Keratinocyte (primary cell): ENCODE measurements around the gene SMYD2. TPM values are rescaled to one million over a fixed set of nuclear protein-coding genes. Genes with fewer than 3 reads are reported as not detected.

ENCODE experiments used
- DNase-seq: peaks from one replicate; pipeline ENCODE4 v3.0.0-alpha.2; 2011; ENCODE audit warnings: low read depth, missing footprints, low spot score
- FAIRE-seq: peaks from 2 replicates; lab custom pipeline; 2011; peaks lifted over from hg19 to GRCh38; lab: Jason Lieb, UNC
- H2AFZ ChIP-seq: 2 replicates; pipeline ENCODE4 v1.6.0; 2012; ENCODE audit warnings: low read length, control low read depth, inconsistent platforms; ENCODE audit not compliant: control insufficient read depth
- H3K27ac ChIP-seq: 2 replicates; pipeline ENCODE4 v1.5.1; 2011; ENCODE audit warnings: low read length; ENCODE audit not compliant: control insufficient read depth, insufficient read depth
- H3K27me3 ChIP-seq: 3 replicates; pipeline ENCODE4 v1.6.0; 2011; ENCODE audit warnings: low read length; ENCODE audit not compliant: control insufficient read depth, insufficient read depth; ENCODE audit errors: extremely low read depth
- H3K36me3 ChIP-seq, 2 experiments: 2 replicates in 1 of 2; 3 replicates in 1 of 2; pipeline ENCODE4 v1.5.1; 2011; ENCODE audit warnings: low read length in 2 of 2, mild to moderate bottlenecking in 1 of 2; ENCODE audit not compliant: control insufficient read depth in 2 of 2, insufficient read depth in 2 of 2; ENCODE audit errors: extremely low read depth in 1 of 2
- H3K4me1 ChIP-seq: 3 replicates; pipeline ENCODE4 v1.5.1; 2011; ENCODE audit warnings: low read length; ENCODE audit not compliant: control insufficient read depth, insufficient read depth; ENCODE audit errors: extremely low read depth
- H3K4me2 ChIP-seq: 3 replicates; pipeline ENCODE4 v1.6.0; 2011; ENCODE audit warnings: low read depth, low read length; ENCODE audit not compliant: control insufficient read depth, insufficient read depth; ENCODE audit errors: extremely low read depth
- H3K4me3 ChIP-seq, 3 experiments: fragments of 200-600 bp in 1 of 3; sonication (generic) in 1 of 3; 2 replicates in 2 of 3; 3 replicates in 1 of 3; pipeline ENCODE4 v1.5.1; 2011 to 2016; ENCODE audit warnings: low read length in 3 of 3, mild to moderate bottlenecking in 3 of 3, control low read depth in 2 of 3, inconsistent platforms in 1 of 3, low read depth in 1 of 3, mixed read lengths in 1 of 3, mixed run types in 1 of 3, moderate library complexity in 1 of 3; ENCODE audit not compliant: control insufficient read depth in 2 of 3, insufficient read depth in 2 of 3; ENCODE audit errors: extremely low read depth in 1 of 3
- H3K79me2 ChIP-seq: 2 replicates; pipeline ENCODE4 v1.6.0; 2012; ENCODE audit warnings: low read length; ENCODE audit not compliant: control insufficient read depth, insufficient read depth
- H3K9ac ChIP-seq: 3 replicates; pipeline ENCODE4 v1.6.0; 2011; ENCODE audit warnings: low read length; ENCODE audit not compliant: control insufficient read depth, insufficient read depth; ENCODE audit errors: extremely low read depth
- H3K9me1 ChIP-seq: 3 replicates; pipeline ENCODE4 v1.6.0; 2011; ENCODE audit warnings: low read length; ENCODE audit not compliant: control insufficient read depth, insufficient read depth; ENCODE audit errors: extremely low read depth
- H3K9me3 ChIP-seq: 2 replicates; pipeline ENCODE4 v1.5.1; 2012; ENCODE audit warnings: low read depth, low read length; ENCODE audit not compliant: control insufficient read depth
- H4K20me1 ChIP-seq: 3 replicates; pipeline ENCODE4 v1.6.0; 2011; ENCODE audit warnings: low read length; ENCODE audit not compliant: control insufficient read depth, insufficient read depth; ENCODE audit errors: extremely low read depth
- CTCF ChIP-seq, 3 experiments: IDR thresholded peaks in 1 of 3; conservative IDR thresholded peaks in 1 of 3; optimal IDR thresholded peaks in 1 of 3; 2 replicates in 2 of 3; 3 replicates in 1 of 3; pipeline versions ENCODE3 to v1.5.1; 2011; ENCODE audit warnings: low read length in 3 of 3, mild to moderate bottlenecking in 3 of 3, moderate library complexity in 2 of 3, control low read depth in 1 of 3, inconsistent platforms in 1 of 3; ENCODE audit not compliant: insufficient read depth in 2 of 3; ENCODE audit errors: extremely low read depth in 1 of 3
- EZH2 ChIP-seq: IDR thresholded peaks from one replicate; pipeline ENCODE4 v1.6.1; 2012; ENCODE audit warnings: inconsistent platforms, mild to moderate bottlenecking, low read length, moderate library complexity
- dilution Hi-C: fragments of 300-500 bp; cut with MboI; formaldehyde crosslinking; loops from one replicate; pipeline ENCODE4 v1.7.0; 2020; ENCODE audit warnings: low sequenced_read_pairs; ENCODE audit not compliant: extremely low pct_ligation_motif_present
- polyA plus RNA-seq, 5 experiments: library from polyadenylated mRNA; depleted of rRNA in 3 of 5; stranded (reverse) in 3 of 5; stranded (forward) in 1 of 5; unstranded in 1 of 5; fragments of >200 nt; gene quantifications; 1 replicate in 1 of 5; 2 replicates in 3 of 5; 3 replicates in 1 of 5; pipeline versions ENCODE4 v1.2.1 to v1.2.3, GENCODE V29; 2011 to 2012; ENCODE audit warnings: missing spikeins in 2 of 5, low read depth in 1 of 5, low replicate concordance in 1 of 5

Gene SMYD2
- polyA plus RNA-seq, 1 donor (not counting 4 experiments of a cell fraction or from before 2014, with no cell fraction given), result 75.5 TPM

GRCh38 chr1:214326406-214326805 is 45.4 kb downstream of the SMYD2 start:
- no peak overlapping the region for H3K4me3 ChIP-seq
- dilution Hi-C loops, result no loop called here
- no peaks in the 10 kb centered on the region for H3K9me3 ChIP-seq
- no peaks in the 10 kb centered on the region for H3K79me2 ChIP-seq
- H4K20me1 ChIP-seq, result no peaks in the 10 kb centered on the region
- H3K27ac ChIP-seq, result no peak overlapping the region
- DNase-seq (no peak), FAIRE-seq (no peak)
- H3K4me2 ChIP-seq, result no peak overlapping the region
- H3K9me1 ChIP-seq, result no peaks in the 10 kb centered on the region
- H3K27me3 ChIP-seq, result no peaks in the 10 kb centered on the region
- no peak overlapping the region for H3K9ac ChIP-seq
- peaks cover 5 to 9% of the 10 kb centered on the region in 2 experiments for H3K36me3 ChIP-seq
- H2AFZ ChIP-seq, result no peak overlapping the region
- TF ChIP-seq EZH2, result no peak
- TF ChIP-seq CTCF (optimal IDR thresholded peaks at IDR 0.05 in 1 of 3, IDR thresholded peaks at IDR 0.05 in 1 of 3, conservative IDR thresholded peaks at IDR 0.05 in 1 of 3; ENCODE audit: extremely low read depth in 1 of 3, insufficient read depth in 2 of 3, low read length in 3 of 3), result no peak
- H3K4me1 ChIP-seq, result peaks cover 26% of the 10 kb centered on the region

GRCh38 chr1:214327514-214327913 is 46.6 kb downstream of the SMYD2 start:
- Histone ChIP-seq H3K36me3 (peaks cover 1 to 8% of the 10 kb centered on the region in 2 experiments), H3K4me1 (peaks cover 37% of the 10 kb centered on the region), H3K79me2 (no peaks in the 10 kb centered on the region), H3K9me3 (no peaks in the 10 kb centered on the region), H3K4me3 (no peak overlapping the region), H3K9me1 (no peaks in the 10 kb centered on the region), H3K27me3 (no peaks in the 10 kb centered on the region), H2AFZ (no peak overlapping the region), H3K27ac (no peak overlapping the region), H3K4me2 (no peak overlapping the region), H4K20me1 (no peaks in the 10 kb centered on the region), H3K9ac (no peak overlapping the region)
- FAIRE-seq, result no peak
- dilution Hi-C loops, result no loop called here
- no peak for TF ChIP-seq EZH2
- no peak for TF ChIP-seq CTCF (optimal IDR thresholded peaks at IDR 0.05 in 1 of 3, IDR thresholded peaks at IDR 0.05 in 1 of 3, conservative IDR thresholded peaks at IDR 0.05 in 1 of 3; ENCODE audit: extremely low read depth in 1 of 3, insufficient read depth in 2 of 3, low read length in 3 of 3)
- DNase-seq, result no peak
